ENCODE measurements around the gene GSAP. TPM values are rescaled to one million over a fixed set of nuclear protein-coding genes. Genes with fewer than 3 reads are reported as not detected.

Gene GSAP
- total RNA-seq, 2 experiments from 2014 or later, result 1.1 to 1.4 TPM

DNA sequence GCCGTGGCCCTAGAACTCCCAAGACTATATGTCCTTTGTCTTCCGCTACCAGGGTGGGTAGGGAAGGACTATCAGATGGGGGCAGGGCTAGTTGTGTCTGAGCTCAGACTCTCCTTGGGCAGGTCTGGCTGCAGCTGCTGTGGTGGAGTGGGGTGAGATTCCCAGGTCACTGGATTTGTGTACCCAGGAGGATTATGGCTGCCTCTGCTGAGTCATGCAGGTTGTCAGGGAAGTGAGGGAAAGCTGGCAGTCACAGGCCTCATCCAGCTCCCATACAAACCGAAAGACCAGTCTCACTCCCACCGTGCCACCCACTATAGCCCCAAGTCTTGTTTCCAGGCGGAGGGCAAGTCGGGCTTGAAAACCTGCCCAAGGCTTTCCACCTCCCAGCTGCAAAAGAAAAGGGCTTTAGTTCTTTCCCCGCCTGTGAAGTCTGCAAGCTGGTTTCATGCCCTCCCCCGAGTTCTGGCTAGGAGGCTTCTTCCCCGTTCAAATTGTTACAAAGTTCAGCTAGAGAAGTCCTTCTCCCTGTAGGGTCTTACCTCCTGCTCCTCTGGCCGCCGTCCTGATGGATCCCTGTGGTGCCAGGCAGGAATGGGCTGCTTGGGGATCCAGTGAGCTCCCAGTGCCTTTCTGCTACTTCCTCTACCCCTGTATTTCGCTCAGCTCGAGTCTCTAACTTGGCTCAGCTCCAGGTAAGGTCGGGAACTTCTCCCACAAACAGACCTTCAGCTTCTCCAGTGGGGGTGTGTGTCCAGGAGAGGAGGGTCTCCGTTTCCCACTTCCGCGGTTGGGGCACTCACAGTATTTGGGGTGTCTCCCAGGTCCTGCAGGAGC, 109.7 kb downstream of the GSAP start:
- Mint-ChIP-seq H3K36me3 (ENCODE audit: low read depth) (peaks cover 38% of the 10 kb centered on the region), H3K9me3 (ENCODE audit: low read depth) (peaks cover 18% of the 10 kb centered on the region), H3K4me1 (no peaks in the 10 kb centered on the region), H3K27me3 (no peaks in the 10 kb centered on the region), H3K4me3 (no peak overlapping the region), H3K27ac (no peak overlapping the region)
- CTCF ChIA-PET, result interaction anchor here (0.7 kb wide), 1 partner anchor 789 kb away, joined by 3 read pairs; no protein-coding TSS in a partner anchor
- intact Hi-C loops (cut with DNase I, micrococcal nuclease), result no loop called here
- no peak for ATAC-seq
- POLR2A ChIA-PET, result no interaction called here
- DNase-seq, result no peak

DNA sequence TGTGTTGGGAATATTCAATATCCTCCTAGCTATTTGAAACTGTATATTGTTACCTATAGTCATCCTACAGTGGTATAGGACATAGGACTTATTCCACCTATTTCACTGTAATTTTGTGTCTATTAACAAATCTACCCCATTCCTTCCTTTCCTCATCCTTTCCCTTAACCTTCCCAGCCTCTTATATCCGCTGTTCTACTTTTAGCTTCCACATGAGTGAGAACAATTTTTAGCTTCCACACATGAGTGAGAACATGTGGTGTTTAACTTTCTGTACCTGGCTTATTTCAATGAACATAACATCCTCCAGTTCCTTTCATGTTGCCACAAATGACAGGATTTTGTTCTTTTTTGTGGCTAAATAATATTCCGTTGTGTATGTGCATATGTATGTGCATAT, 120.6 kb downstream of the GSAP start:
- intact Hi-C loops (cut with DNase I, micrococcal nuclease), result no loop called here
- no peaks in the 10 kb centered on the region for H3K4me1 Mint-ChIP-seq

DNA sequence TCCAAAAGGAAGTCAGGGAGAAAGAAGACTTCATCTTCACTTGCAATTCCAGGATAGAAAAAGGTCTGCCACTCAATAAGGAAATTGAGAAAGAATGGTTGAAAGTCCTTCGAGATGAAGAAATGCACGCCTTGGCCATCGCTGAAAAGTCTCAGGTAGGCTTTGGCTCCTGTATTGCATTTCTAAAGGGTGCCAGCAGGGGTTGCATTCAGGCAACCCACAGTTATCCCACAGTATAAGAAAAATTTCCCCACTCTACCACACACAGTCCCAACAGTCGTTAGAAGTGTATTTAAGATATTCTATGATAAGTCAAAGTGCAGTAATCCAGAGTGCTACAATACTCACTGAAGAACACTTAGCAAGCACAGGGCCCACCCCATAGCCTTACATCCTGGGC, 123.1 kb downstream of the GSAP start:
- DNase-seq, result no peak
- ChIA-PET CTCF (no interaction called here), POLR2A (no interaction called here)
- H3K36me3 Mint-ChIP-seq (ENCODE audit: low read depth), result peaks cover 15% of the 10 kb centered on the region
- H3K27me3 Mint-ChIP-seq, result no peaks in the 10 kb centered on the region
- peaks cover 11% of the 10 kb centered on the region for H3K9me3 Mint-ChIP-seq (ENCODE audit: low read depth)
- no peak for ATAC-seq
- no peak overlapping the region for H3K4me3 Mint-ChIP-seq
- no peaks in the 10 kb centered on the region for H3K4me1 Mint-ChIP-seq
- no peak overlapping the region for H3K27ac Mint-ChIP-seq
- intact Hi-C loops (cut with DNase I, micrococcal nuclease), result no loop called here

More for the DNA sequence above, 120.6 kb downstream of the GSAP start:
- Mint-ChIP-seq H3K9me3 (ENCODE audit: low read depth) (peaks cover 15% of the 10 kb centered on the region), H3K27me3 (no peaks in the 10 kb centered on the region), H3K27ac (no peak overlapping the region), H3K36me3 (ENCODE audit: low read depth) (peaks cover 10% of the 10 kb centered on the region), H3K4me3 (no peak overlapping the region)
- ATAC-seq (no peak), DNase-seq (no peak)
- ChIA-PET POLR2A (no interaction called here), CTCF (interaction anchor here (0.9 kb wide), 1 partner anchor 9 kb away, joined by 3 read pairs; no protein-coding TSS in a partner anchor)

DNA sequence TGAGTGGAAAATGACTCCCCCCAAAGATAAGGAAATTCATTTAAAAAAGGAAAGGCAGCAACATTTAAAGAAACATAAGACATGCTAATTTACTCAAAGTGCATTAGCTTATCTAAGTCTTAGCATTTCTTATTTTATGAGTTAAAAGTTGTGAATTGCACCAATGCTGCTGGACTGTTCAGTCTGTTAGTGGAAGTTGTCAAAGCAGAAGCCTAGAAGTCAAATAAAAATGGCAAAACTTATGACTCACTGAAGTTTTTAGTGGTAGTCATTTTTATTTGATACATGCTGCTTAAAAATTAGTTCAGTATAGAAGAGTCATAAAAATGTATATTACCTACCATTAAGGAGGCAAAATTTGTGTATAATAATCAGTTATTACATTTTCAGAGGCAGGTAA, 125.7 kb downstream of the GSAP start:
- Mint-ChIP-seq H3K4me1 (no peaks in the 10 kb centered on the region), H3K27ac (no peak overlapping the region), H3K36me3 (ENCODE audit: low read depth) (peaks cover 15% of the 10 kb centered on the region), H3K9me3 (ENCODE audit: low read depth) (peaks cover 3% of the 10 kb centered on the region), H3K27me3 (no peaks in the 10 kb centered on the region), H3K4me3 (no peak overlapping the region)
- CTCF ChIA-PET, result no interaction called here
- ATAC-seq (no peak), DNase-seq (no peak)
- POLR2A ChIA-PET, result no interaction called here
- intact Hi-C loops (cut with DNase I, micrococcal nuclease), result no loop called here

DNA sequence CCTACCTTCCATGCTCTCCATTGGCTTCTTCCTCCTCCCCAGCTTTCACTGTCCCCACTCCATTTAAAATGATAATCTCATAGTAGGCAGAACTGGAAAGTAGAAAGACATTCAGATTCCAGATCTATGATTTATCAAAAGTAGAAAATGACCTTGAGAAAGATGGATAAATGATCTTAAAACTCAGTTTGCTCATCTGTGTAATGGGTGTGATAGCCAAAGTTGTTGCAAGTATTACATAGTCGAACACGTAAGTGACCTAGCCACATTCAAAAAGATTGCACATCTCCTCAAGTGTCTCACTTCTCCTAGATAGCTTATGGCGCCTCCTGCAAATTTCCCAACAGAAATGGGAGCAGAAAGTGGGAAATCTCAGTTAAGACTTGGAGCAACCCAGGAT, 126.8 kb downstream of the GSAP start:
- CTCF ChIA-PET, result interaction anchor here (1.1 kb wide), 1 partner anchor 43 kb away, joined by 3 read pairs; no protein-coding TSS in a partner anchor
- DNase-seq (no peak), ATAC-seq (no peak)
- H3K4me3 Mint-ChIP-seq, result no peak overlapping the region
- intact Hi-C loops (cut with DNase I, micrococcal nuclease), result no loop called here
- H3K9me3 Mint-ChIP-seq (ENCODE audit: low read depth), result peaks cover 3% of the 10 kb centered on the region
- POLR2A ChIA-PET, result no interaction called here
- H3K36me3 Mint-ChIP-seq (ENCODE audit: low read depth), result peaks cover 15% of the 10 kb centered on the region
- H3K4me1 Mint-ChIP-seq, result no peaks in the 10 kb centered on the region
- no peaks in the 10 kb centered on the region for H3K27me3 Mint-ChIP-seq
- no peak overlapping the region for H3K27ac Mint-ChIP-seq

DNA sequence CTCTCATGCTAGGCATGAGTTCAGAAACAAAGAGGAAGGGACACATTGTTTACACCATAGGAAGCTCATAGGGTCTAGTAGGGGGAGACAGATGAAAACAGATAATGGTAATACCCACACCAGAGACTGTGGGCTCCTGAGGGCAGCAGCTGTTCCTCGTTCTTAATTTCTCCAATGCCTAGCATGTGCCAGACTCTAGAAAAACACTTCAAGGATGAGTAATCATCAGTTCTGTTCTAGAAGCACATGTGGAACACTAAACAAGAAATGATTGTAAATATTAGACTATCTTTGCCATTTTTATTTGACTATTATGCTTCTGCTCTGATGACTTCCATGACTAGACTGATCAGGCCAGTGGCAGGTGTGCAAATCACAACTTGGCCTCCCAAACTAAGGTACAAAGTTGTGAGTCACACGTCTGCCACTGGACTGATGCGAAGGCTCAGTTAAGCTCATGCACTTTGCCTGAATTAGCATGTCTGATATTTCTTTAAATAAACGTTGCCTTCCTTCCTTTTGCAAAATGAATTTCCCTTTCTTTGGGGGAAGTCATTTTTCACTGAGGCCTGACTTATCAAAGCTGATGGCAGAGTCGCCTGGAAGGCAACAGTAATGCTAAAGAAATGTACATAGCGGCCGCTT, 127.4 kb downstream of the GSAP start:
- Mint-ChIP-seq H3K27me3 (no peaks in the 10 kb centered on the region), H3K4me3 (no peak overlapping the region), H3K36me3 (ENCODE audit: low read depth) (peaks cover 15% of the 10 kb centered on the region), H3K9me3 (ENCODE audit: low read depth) (peaks cover 3% of the 10 kb centered on the region), H3K27ac (no peak overlapping the region), H3K4me1 (no peaks in the 10 kb centered on the region)
- ChIA-PET POLR2A (no interaction called here), CTCF (interaction anchor here (1.1 kb wide), 1 partner anchor 42 kb away, joined by 3 read pairs; no protein-coding TSS in a partner anchor)
- intact Hi-C loops (cut with DNase I, micrococcal nuclease), result no loop called here
- ATAC-seq, result no peak
- DNase-seq, result no peak

DNA sequence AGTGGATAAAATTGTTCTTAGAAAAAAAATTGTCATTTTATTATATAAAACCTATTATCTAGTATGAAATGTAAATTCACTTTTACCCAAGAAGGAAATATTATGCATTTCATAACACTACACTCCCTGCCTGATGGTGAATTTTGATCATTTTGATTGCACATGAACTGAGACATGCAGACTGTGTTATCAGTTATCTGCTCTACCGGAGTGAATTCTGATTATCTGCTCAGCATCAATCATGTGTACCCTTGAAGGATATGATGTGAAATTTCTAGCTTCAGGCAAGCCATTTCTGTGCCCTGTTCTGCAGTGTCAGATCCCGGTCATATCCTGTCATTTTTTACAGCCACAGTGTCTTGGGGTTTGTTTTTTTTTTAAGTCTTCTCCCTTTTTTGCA, 131.5 kb downstream of the GSAP start:
- Mint-ChIP-seq H3K4me3 (no peak overlapping the region), H3K4me1 (no peaks in the 10 kb centered on the region), H3K27me3 (no peaks in the 10 kb centered on the region), H3K9me3 (ENCODE audit: low read depth) (peaks cover 3% of the 10 kb centered on the region), H3K36me3 (ENCODE audit: low read depth) (peaks cover 14% of the 10 kb centered on the region), H3K27ac (no peak overlapping the region)
- no peak for DNase-seq
- ChIA-PET CTCF (interaction anchor here (0.8 kb wide), 1 partner anchor 857 kb away, joined by 3 read pairs; no protein-coding TSS in a partner anchor), POLR2A (no interaction called here)
- intact Hi-C loops (cut with DNase I, micrococcal nuclease), result no loop called here
- ATAC-seq, result no peak

DNA sequence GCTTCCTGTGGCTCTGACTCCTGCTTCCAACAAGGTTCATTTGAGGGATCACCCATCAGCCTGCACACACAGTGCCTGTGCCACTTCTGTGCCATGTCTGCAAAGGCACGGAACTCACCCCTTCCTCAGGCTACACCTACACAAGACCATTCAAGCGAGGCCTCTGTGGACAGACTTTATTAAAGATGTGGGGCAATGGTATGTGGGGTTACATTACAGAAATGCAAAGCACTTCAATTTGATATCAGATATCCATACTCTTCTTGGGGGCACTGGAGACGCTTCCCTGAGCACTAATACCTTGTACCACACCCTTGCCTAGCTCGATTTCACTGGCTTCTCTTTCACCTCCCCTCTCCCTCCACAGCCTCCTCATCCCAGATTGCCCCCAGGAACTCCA, 132.1 kb downstream of the GSAP start:
- H3K4me1 Mint-ChIP-seq, result no peaks in the 10 kb centered on the region
- CTCF ChIA-PET, result interaction anchor here (0.8 kb wide), 1 partner anchor 857 kb away, joined by 3 read pairs; no protein-coding TSS in a partner anchor
- DNase-seq, result no peak
- H3K27me3 Mint-ChIP-seq, result no peaks in the 10 kb centered on the region
- ATAC-seq, result no peak
- intact Hi-C loops (cut with DNase I, micrococcal nuclease), result no loop called here
- H3K27ac Mint-ChIP-seq, result no peak overlapping the region
- no peak overlapping the region for H3K4me3 Mint-ChIP-seq
- POLR2A ChIA-PET, result no interaction called here
- peaks cover 3% of the 10 kb centered on the region for H3K9me3 Mint-ChIP-seq (ENCODE audit: low read depth)
- peaks cover 12% of the 10 kb centered on the region for H3K36me3 Mint-ChIP-seq (ENCODE audit: low read depth)

DNA sequence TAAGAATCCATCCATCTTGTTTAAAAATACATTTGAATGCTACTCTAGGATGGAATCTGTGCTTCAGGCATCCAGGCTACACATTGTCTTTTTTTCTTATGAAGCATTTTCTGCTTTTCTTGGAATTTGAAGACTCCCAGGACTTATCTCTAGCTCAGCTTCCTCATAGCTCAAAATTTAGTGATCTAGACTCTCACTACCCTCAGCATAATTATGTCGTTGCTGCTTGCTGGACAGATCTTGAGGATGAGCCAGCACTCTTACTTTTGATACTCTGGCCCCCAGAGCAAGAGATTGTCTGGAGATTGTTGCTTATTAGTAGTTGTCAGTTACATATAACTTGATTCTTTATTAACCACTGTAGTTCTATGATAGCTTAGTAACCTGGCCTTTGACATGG, 133.3 kb downstream of the GSAP start:
- no peaks in the 10 kb centered on the region for H3K27me3 Mint-ChIP-seq
- POLR2A ChIA-PET, result interaction anchor here (0.6 kb wide), 1 partner anchor 594 kb away, joined by 5 read pairs; no protein-coding TSS in a partner anchor
- ATAC-seq (no peak), DNase-seq (no peak)
- H3K36me3 Mint-ChIP-seq (ENCODE audit: low read depth), result peaks cover 8% of the 10 kb centered on the region
- H3K4me3 Mint-ChIP-seq, result no peak overlapping the region
- H3K9me3 Mint-ChIP-seq (ENCODE audit: low read depth), result peaks cover 3% of the 10 kb centered on the region
- H3K27ac Mint-ChIP-seq, result no peak overlapping the region
- intact Hi-C loops (cut with DNase I, micrococcal nuclease), result no loop called here
- CTCF ChIA-PET, result interaction anchor here (1.0 to 1.2 kb wide), 2 partner anchors 9 to 35 kb away, joined by 4 read pairs; no protein-coding TSS in a partner anchor
- no peaks in the 10 kb centered on the region for H3K4me1 Mint-ChIP-seq

DNA sequence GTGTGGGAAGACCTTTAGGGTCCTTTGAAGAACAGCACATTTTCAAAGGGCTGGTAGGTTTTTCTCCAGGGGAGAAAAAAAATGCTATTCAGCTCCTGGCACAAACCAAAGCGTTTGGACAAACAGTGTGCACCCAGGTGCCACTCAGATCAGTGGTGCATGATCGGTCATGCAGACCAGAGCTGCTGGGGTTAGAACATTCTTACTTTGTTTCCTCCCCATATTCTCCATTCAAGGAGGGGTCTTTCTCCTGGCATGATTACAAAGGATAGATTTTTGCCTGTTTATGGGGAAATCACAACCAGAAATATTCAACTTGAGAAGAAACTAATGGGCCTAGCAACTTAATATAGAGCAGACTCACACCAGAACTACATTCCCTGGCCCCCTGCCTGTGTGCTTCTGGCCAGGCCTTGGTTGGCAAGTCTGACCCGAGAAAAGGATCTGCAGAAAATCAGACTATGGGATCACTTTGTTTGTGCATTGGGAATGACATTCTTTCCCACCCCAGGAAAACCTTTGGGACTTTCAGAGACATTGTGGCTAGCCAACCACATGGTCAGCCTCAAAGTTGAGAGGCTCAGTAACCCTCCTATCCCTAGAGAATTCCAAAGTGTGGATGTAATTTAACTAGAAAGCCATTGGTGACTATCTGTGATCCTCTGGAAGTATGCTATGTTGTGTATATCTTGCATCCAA, 134.2 kb downstream of the GSAP start:
- ATAC-seq, result no peak
- Mint-ChIP-seq H3K36me3 (ENCODE audit: low read depth) (peaks cover 3% of the 10 kb centered on the region), H3K4me1 (no peaks in the 10 kb centered on the region), H3K27ac (no peak overlapping the region), H3K4me3 (no peak overlapping the region), H3K9me3 (ENCODE audit: low read depth) (peaks cover 3% of the 10 kb centered on the region), H3K27me3 (no peaks in the 10 kb centered on the region)
- DNase-seq, result no peak
- ChIA-PET CTCF (no interaction called here), POLR2A (no interaction called here)
- intact Hi-C loops (cut with DNase I, micrococcal nuclease), result no loop called here

DNA sequence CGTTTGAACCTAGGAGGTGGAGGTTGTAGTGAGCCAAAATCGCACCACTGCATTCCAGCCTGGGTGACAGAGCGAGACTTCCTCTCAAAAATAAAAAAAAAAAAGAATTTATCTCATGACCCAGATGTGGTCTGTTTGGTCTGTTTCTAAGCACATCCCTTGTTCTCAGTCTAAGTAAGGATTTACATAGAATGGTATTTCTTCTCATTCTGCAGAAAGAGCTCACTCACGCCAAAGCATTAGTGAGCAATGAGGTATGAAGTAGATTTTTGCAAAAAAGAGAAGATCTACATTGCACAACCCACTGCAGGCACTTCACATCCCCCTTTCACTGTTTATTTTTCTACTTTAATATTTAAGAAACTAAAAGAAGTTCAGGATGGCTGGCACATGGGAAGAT, 140.0 kb downstream of the GSAP start:
- no peak overlapping the region for H3K4me3 Mint-ChIP-seq
- no peak overlapping the region for H3K27ac Mint-ChIP-seq
- ChIA-PET CTCF (interaction anchor here (0.6 kb wide), 1 partner anchor 29 kb away, joined by 3 read pairs; no protein-coding TSS in a partner anchor), POLR2A (interaction anchor here (0.6 kb wide), 1 partner anchor 289 kb away, joined by 5 read pairs; no protein-coding TSS in a partner anchor)
- no peaks in the 10 kb centered on the region for H3K27me3 Mint-ChIP-seq
- ATAC-seq, result peak; percentile 42
- intact Hi-C loops (cut with DNase I, micrococcal nuclease), result no loop called here
- no peaks in the 10 kb centered on the region for H3K9me3 Mint-ChIP-seq (ENCODE audit: low read depth)
- H3K4me1 Mint-ChIP-seq, result peaks cover 6% of the 10 kb centered on the region
- no peak for DNase-seq
- H3K36me3 Mint-ChIP-seq (ENCODE audit: low read depth), result peaks cover 5% of the 10 kb centered on the region
